H1 (cell line): ENCODE measurements around the gene ABHD10. TPM values are rescaled to one million over a fixed set of nuclear protein-coding genes. Genes with fewer than 3 reads are reported as not detected.

Source experiments
- CTCF ChIA-PET: fragments of 300-600 bp; sonication (Branson Sonifier 250); formaldehyde crosslinking; loops from one replicate; lab custom pipeline; 2021; ENCODE audit not compliant: partially characterized antibody; lab: Charles Lee
- POLR2A ChIA-PET: fragments of 300-600 bp; sonication (Branson Sonifier 250); formaldehyde crosslinking; loops from one replicate; lab custom pipeline; 2021; ENCODE audit warnings: inconsistent platforms; ENCODE audit not compliant: partially characterized antibody; lab: Charles Lee
- DNase-seq, 2 experiments: peaks; one replicate each; pipeline versions ENCODE4 v3.0.0 to v3.0.0-alpha.2; 2010 to 2022; ENCODE audit warnings: low spot score in 2 of 2, low read depth in 1 of 2, mixed read lengths in 1 of 2
- FAIRE-seq: peaks from 2 replicates; lab custom pipeline; 2011; peaks lifted over from hg19 to GRCh38; lab: Jason Lieb, UNC
- H2AFZ ChIP-seq: 2 replicates; pipeline ENCODE4 v1.8.1; 2012; ENCODE audit warnings: low read length, inconsistent platforms
- H2AK5ac ChIP-seq: 2 replicates; pipeline ENCODE4 v1.6.1; 2013; ENCODE audit warnings: low read depth, low read length
- H2BK120ac ChIP-seq: replicated peaks from 2 replicates; pipeline ENCODE3; 2013; ENCODE audit warnings: low read depth, low read length, inconsistent platforms
- H2BK12ac ChIP-seq: 2 replicates; pipeline ENCODE4 v1.6.1; 2013; ENCODE audit warnings: low read depth, low read length
- H2BK15ac ChIP-seq: 2 replicates; pipeline ENCODE4 v1.6.1; 2013; ENCODE audit warnings: low read length
- H2BK20ac ChIP-seq: 2 replicates; pipeline ENCODE4 v1.6.1; 2013; ENCODE audit warnings: low read length
- H2BK5ac ChIP-seq: 2 replicates; pipeline ENCODE4 v1.6.1; 2013; ENCODE audit warnings: low read depth, low read length
- H3K14ac ChIP-seq: 2 replicates; pipeline ENCODE4 v1.6.1; 2013; ENCODE audit warnings: inconsistent platforms; ENCODE audit not compliant: insufficient read length
- H3K18ac ChIP-seq: 2 replicates; pipeline ENCODE4 v1.6.1; 2013; ENCODE audit warnings: low read length; ENCODE audit errors: extremely low read depth
- H3K23ac ChIP-seq: 2 replicates; pipeline ENCODE4 v1.6.1; 2013; ENCODE audit warnings: inconsistent platforms; ENCODE audit not compliant: insufficient read length
- H3K23me2 ChIP-seq: 2 replicates; pipeline ENCODE4 v1.6.1; 2013; ENCODE audit warnings: low read depth, low read length
- H3K27ac ChIP-seq: 2 replicates; pipeline ENCODE4 v1.6.1; 2011; ENCODE audit warnings: low read depth, low read length, inconsistent platforms
- H3K27me3 ChIP-seq, 4 experiments: replicated peaks in 1 of 4; 1 replicate in 1 of 4; 2 replicates in 3 of 4; pipeline versions ENCODE4 v1.6.1 to v1.8.1; 2011 to 2013; ENCODE audit warnings: low read length in 3 of 4, mild to moderate bottlenecking in 3 of 4, inconsistent platforms in 2 of 4, mixed read lengths in 2 of 4, moderate library complexity in 1 of 4; ENCODE audit not compliant: control insufficient read depth in 3 of 4, insufficient read depth in 3 of 4; ENCODE audit errors: extremely low read depth in 1 of 4
- H3K36me3 ChIP-seq, 4 experiments: 2 replicates each; pipeline versions ENCODE4 v1.6.1 to v1.8.1; 2011 to 2013; ENCODE audit warnings: mild to moderate bottlenecking in 4 of 4, low read length in 3 of 4, moderate library complexity in 2 of 4, control low read depth in 1 of 4, inconsistent platforms in 1 of 4; ENCODE audit not compliant: insufficient read depth in 4 of 4, control insufficient read depth in 2 of 4
- H3K4ac ChIP-seq: replicated peaks from 2 replicates; pipeline ENCODE3; 2013; ENCODE audit warnings: low read length, low read depth, mixed read lengths, inconsistent platforms; ENCODE audit not compliant: insufficient read length
- H3K4me1 ChIP-seq, 4 experiments: replicated peaks in 1 of 4; 1 replicate in 1 of 4; 2 replicates in 3 of 4; pipeline versions ENCODE4 v1.6.1 to v1.8.1; 2011 to 2013; ENCODE audit warnings: low read length in 3 of 4, inconsistent platforms in 2 of 4, mixed read lengths in 1 of 4; ENCODE audit not compliant: insufficient read depth in 4 of 4, control insufficient read depth in 3 of 4
- H3K4me2 ChIP-seq, 2 experiments: 2 replicates each; pipeline versions ENCODE4 v1.6.1 to v1.8.1; 2011 to 2013; ENCODE audit warnings: low read depth in 2 of 2, low read length in 2 of 2, control low read depth in 1 of 2, inconsistent platforms in 1 of 2, mild to moderate bottlenecking in 1 of 2; ENCODE audit not compliant: insufficient read depth in 1 of 2
- H3K4me3 ChIP-seq, 4 experiments: fragments of 200-600, 300-600 bp in 1 of 4; sonication (generic), shearing (Covaris generic), sonication (Bioruptor Twin) in 1 of 4; 2 replicates each; pipeline versions ENCODE4 v1.5.1 to v1.8.1; 2011 to 2016; ENCODE audit warnings: low read length in 4 of 4, low read depth in 3 of 4, control low read depth in 2 of 4, inconsistent platforms in 2 of 4, mild to moderate bottlenecking in 2 of 4, mixed read lengths in 1 of 4, moderate library complexity in 1 of 4; ENCODE audit not compliant: insufficient read depth in 2 of 4; ENCODE audit errors: extremely low read depth in 1 of 4
- H3K56ac ChIP-seq: replicated peaks from 2 replicates; pipeline ENCODE3; 2013; ENCODE audit warnings: low read depth, mild to moderate bottlenecking, mixed read lengths, low read length, inconsistent platforms; ENCODE audit not compliant: insufficient read length
- H3K79me1 ChIP-seq: 2 replicates; pipeline ENCODE4 v1.6.1; 2013; ENCODE audit warnings: low read depth, low read length, control low read depth
- H3K79me2 ChIP-seq, 2 experiments: 2 replicates each; pipeline versions ENCODE4 v1.6.1 to v1.8.1; 2012 to 2013; ENCODE audit warnings: low read length in 2 of 2, mild to moderate bottlenecking in 2 of 2, inconsistent platforms in 1 of 2; ENCODE audit not compliant: insufficient read depth in 2 of 2, control insufficient read depth in 1 of 2
- H3K9ac ChIP-seq, 4 experiments: replicated peaks in 1 of 4; 1 replicate in 1 of 4; 2 replicates in 3 of 4; pipeline versions ENCODE4 v1.6.1 to v1.8.1; 2011 to 2013; ENCODE audit warnings: low read depth in 3 of 4, low read length in 3 of 4, control low read depth in 2 of 4, mild to moderate bottlenecking in 2 of 4, moderate library complexity in 2 of 4, inconsistent platforms in 1 of 4; ENCODE audit errors: extremely low read depth in 1 of 4
- H3K9me3 ChIP-seq, 2 experiments: 2 replicates each; pipeline versions ENCODE4 v1.6.1 to v1.8.1; 2012 to 2013; ENCODE audit warnings: mild to moderate bottlenecking in 2 of 2, moderate library complexity in 2 of 2, control low read depth in 1 of 2, inconsistent platforms in 1 of 2, low read depth in 1 of 2, low read length in 1 of 2, mixed read lengths in 1 of 2; ENCODE audit not compliant: insufficient read depth in 2 of 2
- H4K20me1 ChIP-seq, 2 experiments: replicated peaks in 1 of 2; 2 replicates each; pipeline versions ENCODE3 to v1.8.1; 2011 to 2013; ENCODE audit warnings: inconsistent platforms in 2 of 2, low read length in 2 of 2, mild to moderate bottlenecking in 1 of 2; ENCODE audit not compliant: insufficient read depth in 2 of 2, control insufficient read depth in 1 of 2
- H4K5ac ChIP-seq: 2 replicates; pipeline ENCODE4 v1.6.1; 2013; ENCODE audit warnings: low read length, low read depth, mixed read lengths, inconsistent platforms; ENCODE audit not compliant: insufficient read length
- H4K8ac ChIP-seq: 2 replicates; pipeline ENCODE4 v1.8.0; 2013; ENCODE audit warnings: mild to moderate bottlenecking, moderate library complexity, low read length, inconsistent platforms; ENCODE audit not compliant: insufficient read depth; ENCODE audit errors: extremely low read depth
- H4K91ac ChIP-seq: replicated peaks from 2 replicates; pipeline ENCODE3; 2013; ENCODE audit warnings: low read length, mixed read lengths, inconsistent platforms; ENCODE audit not compliant: insufficient read length
- ATF3 ChIP-seq: IDR thresholded peaks from 2 replicates; pipeline ENCODE4 v1.6.1; 2011; ENCODE audit warnings: low read depth, mild to moderate bottlenecking, low read length; ENCODE audit not compliant: insufficient read depth
- CHD1 ChIP-seq: IDR thresholded peaks from 2 replicates; pipeline ENCODE4 v1.6.1; 2012; ENCODE audit warnings: low read depth, low read length, improper control_type of control experiment
- EZH2 ChIP-seq: fragments of 200-600 bp; sonication (generic); IDR thresholded peaks from 2 replicates; pipeline ENCODE4 v1.7.1; 2012; ENCODE audit warnings: low read depth, mild to moderate bottlenecking, moderate library complexity, low read length, inconsistent platforms; ENCODE audit not compliant: severe bottlenecking
- JUND ChIP-seq: IDR thresholded peaks from 2 replicates; pipeline ENCODE4 v1.6.1; 2011; ENCODE audit warnings: mild to moderate bottlenecking, improper control_type of control experiment, low read length
- KDM4A ChIP-seq: IDR thresholded peaks from one replicate; pipeline ENCODE4 v1.7.1; 2012; ENCODE audit warnings: low read depth, mild to moderate bottlenecking, moderate library complexity, low read length, inconsistent platforms; ENCODE audit not compliant: severe bottlenecking
- KDM5A ChIP-seq: fragments of 200-600 bp; IDR thresholded peaks from 2 replicates; pipeline ENCODE4 v1.7.1; 2012; ENCODE audit warnings: mild to moderate bottlenecking, low read length, inconsistent platforms, mixed read lengths
- NANOG ChIP-seq: IDR thresholded peaks from 2 replicates; pipeline ENCODE4 v1.6.1; 2011; ENCODE audit warnings: low read length, low read depth, mild to moderate bottlenecking, inconsistent platforms; ENCODE audit not compliant: insufficient read depth, poor library complexity, severe bottlenecking
- POLR2A ChIP-seq, 2 experiments: IDR thresholded peaks; 1 replicate in 1 of 2; 2 replicates in 1 of 2; pipeline ENCODE4 v1.6.1; 2011; ENCODE audit warnings: low read depth in 2 of 2, low read length in 2 of 2, mild to moderate bottlenecking in 2 of 2; ENCODE audit errors: control extremely low read depth in 1 of 2
- POLR2AphosphoS5 ChIP-seq: IDR thresholded peaks from 2 replicates; pipeline ENCODE4 v1.6.1; 2011; ENCODE audit warnings: low read depth, low read length
- SAP30 ChIP-seq: fragments of 300-600 bp; sonication (generic); IDR thresholded peaks from 2 replicates; pipeline ENCODE4 v1.7.1; 2012; ENCODE audit warnings: low read length, moderate library complexity, mild to moderate bottlenecking, inconsistent platforms; ENCODE audit not compliant: insufficient read depth, insufficient replicate concordance
- SIRT6 ChIP-seq: IDR thresholded peaks from one replicate; pipeline ENCODE4 v1.7.1; 2012; ENCODE audit warnings: low read length, inconsistent platforms
- TAF7 ChIP-seq: optimal IDR thresholded peaks from 2 replicates; pipeline ENCODE3; 2011; ENCODE audit warnings: low read depth, mild to moderate bottlenecking, inconsistent platforms, low read length, moderate library complexity, borderline replicate concordance
- ZNF274 ChIP-seq: IDR thresholded peaks from 2 replicates; pipeline ENCODE4 v1.7.0; 2012; ENCODE audit warnings: low read length, borderline replicate concordance; ENCODE audit errors: extremely low read depth
- WGBS, 2 experiments: shearing (Covaris generic) in 1 of 2; methylation state at CpG; one replicate each; pipeline versions ENCODE4 v1.1.6 to v1.1.7; 2013 to 2015; ENCODE audit warnings: low lambda C conversion rate in 2 of 2, mixed read lengths in 2 of 2, inconsistent platforms in 1 of 2, low coverage in 1 of 2, missing lambda C conversion rate in 1 of 2; ENCODE audit not compliant: insufficient replicate concordance in 2 of 2, insufficient coverage in 1 of 2, insufficient read length in 1 of 2; ENCODE audit errors: extremely low coverage in 1 of 2, missing lambda C conversion rate in 1 of 2; 5-methylcytosine and 5-hydroxymethylcytosine counted together
- polyA plus RNA-seq, 7 experiments: library from polyadenylated mRNA; depleted of rRNA in 3 of 7; stranded (reverse) in 5 of 7; unstranded in 2 of 7; fragments of >200 nt in 5 of 7; fragments of 200-250 nt in 2 of 7; gene quantifications; 1 replicate in 5 of 7; 2 replicates in 1 of 7; 4 replicates in 1 of 7; pipeline versions ENCODE4 v1.2.1 to v1.2.3, GENCODE V29; 2011 to 2013; ENCODE audit warnings: missing spikeins in 2 of 7, mixed read lengths in 2 of 7
- total RNA-seq: library from RNA; stranded (reverse); fragmentation: NEBNext Ultra II Directional; extraction: Animal tissue kit (Norgen Biotek cat#: 25700); gene quantifications from 2 replicates; pipeline ENCODE4 v1.2.1, GENCODE V29; 2021
- TF ChIP-seq, protein P1 (sequence below): IDR thresholded peaks from 2 replicates; pipeline ENCODE4 v1.6.1; 2012; ENCODE audit warnings: inconsistent platforms

The ABHD10 gene
- total and polyA plus RNA-seq, 2 of the 8 experiments (the other 6 are each of a cell fraction or from before 2014, with no cell fraction given) = 10.9 to 24.6 TPM

GRCh38 chr3:112034436-112034835 lies 55.6 kb downstream of the ABHD10 start, which contains the start of gene TMPRSS7:
TSS of gene TMPRSS7 (plus strand) at chr3:112034736. CDS start at chr3:112034846, 110 bp downstream.
- Histone ChIP-seq H3K9ac (no peak within 1 kb of the TSS), H2AFZ (no peak within 1 kb of the TSS)
- POLR2A ChIA-PET = no interaction called here
- TF ChIP-seq SAP30 (no peak), KDM4A (no peak), NANOG (no peak), POLR2AphosphoS5 (no peak), CHD1 (no peak), POLR2A (IDR thresholded peaks at IDR 0.05; ENCODE audit: control extremely low read depth in 1 of 2, low read depth in 2 of 2, low read length in 2 of 2) (no peak), JUND (no peak), TAF7 (no peak), KDM5A (no peak), ATF3 (no peak), EZH2 (no peak), ZNF274 (no peak), SIRT6 (no peak)
- TF ChIP-seq, protein P1, sequence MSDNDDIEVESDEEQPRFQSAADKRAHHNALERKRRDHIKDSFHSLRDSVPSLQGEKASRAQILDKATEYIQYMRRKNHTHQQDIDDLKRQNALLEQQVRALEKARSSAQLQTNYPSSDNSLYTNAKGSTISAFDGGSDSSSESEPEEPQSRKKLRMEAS = no peak

More at GRCh38 chr3:112034436-112034835, 55.6 kb downstream of the ABHD10 start, which contains the start of gene TMPRSS7:
- CTCF ChIA-PET = interaction anchor here (0.9 to 5.5 kb wide), 5 partner anchors 8 to 45 kb away, joined by 3 to 40 read pairs (median 4); no protein-coding TSS in a partner anchor
- Histone ChIP-seq H2BK15ac (no peak within 1 kb of the TSS), H3K27ac (no peak within 1 kb of the TSS), H3K4ac (no peak within 1 kb of the TSS), H2AK5ac (no peak within 1 kb of the TSS), H3K4me2 (no peak within 1 kb of the TSS), H3K23ac (no peak within 1 kb of the TSS), H4K91ac (no peak within 1 kb of the TSS), H3K27me3 (no peaks in the 10 kb centered on the region), H3K56ac (no peak within 1 kb of the TSS), H4K5ac (no peak within 1 kb of the TSS), H3K79me1 (no peaks in the 10 kb centered on the region), H3K36me3 (peaks cover 0 to 4% (median 0%) of the 10 kb centered on the region in 4 experiments; a peak in 1 of 8 replicates), H3K79me2 (no peaks in the 10 kb centered on the region), H2BK20ac (no peak within 1 kb of the TSS), H2BK120ac (no peak within 1 kb of the TSS), H2BK5ac (no peak within 1 kb of the TSS), H3K9me3 (peaks cover 9 to 26% of the 10 kb centered on the region in 2 experiments), H4K8ac (no peak within 1 kb of the TSS), H4K20me1 (no peaks in the 10 kb centered on the region), H3K14ac (no peak within 1 kb of the TSS), H3K4me1 (no peaks in the 10 kb centered on the region; a peak in 2 of 7 replicates), H2BK12ac (no peak within 1 kb of the TSS), H3K23me2 (no peaks in the 10 kb centered on the region), H3K18ac (no peak within 1 kb of the TSS), H3K4me3 (no peak within 1 kb of the TSS)
- FAIRE-seq (no peak), DNase-seq (no peak)
- 91% methylated on average over 4 of the region's 4 CpGs; no CpG with 5 or more reads in 1 of the 2 experiments for WGBS, 2 experiments
